HS-27A (cell line): ENCODE results near the gene TLK2.

ENCODE experiments used
- DNase-seq: peaks from one replicate; pipeline ENCODE4 v3.0.0-alpha.2; 2012; ENCODE audit warnings: low read depth, missing footprints

The TLK2 gene

GRCh38 chr17:62628831-62629555 lies 150.4 kb downstream of the TLK2 start:
- no peak for DNase-seq

GRCh38 chr17:62629556-62630364 lies 151.1 kb downstream of the TLK2 start:
- DNase-seq = no peak

- no peak for DNase-seq
Observed at GRCh38 chr17:62630365-62631085, 151.9 kb downstream of the TLK2 start.

GRCh38 chr17:62631086-62631935 lies 152.7 kb downstream of the TLK2 start:
- DNase-seq = no peak

- DNase-seq = no peak
Observed at GRCh38 chr17:62631936-62632924, 153.6 kb downstream of the TLK2 start.

GRCh38 chr17:62637809-62638208 lies 159.2 kb downstream of the TLK2 start:
- DNase-seq = no peak

- DNase-seq = no peak
Observed at GRCh38 chr17:62641153-62641552, 162.5 kb downstream of the TLK2 start.

GRCh38 chr17:62641951-62642350 lies 163.3 kb downstream of the TLK2 start:
- DNase-seq = no peak

GRCh38 chr17:62643496-62643895 lies 164.9 kb downstream of the TLK2 start:
- no peak for DNase-seq

- DNase-seq = no peak
Observed at GRCh38 chr17:62644487-62645173, 166.0 kb downstream of the TLK2 start.

GRCh38 chr17:62648251-62648955 lies 169.8 kb downstream of the TLK2 start:
- DNase-seq = no peak

GRCh38 chr17:62648956-62649294 lies 170.3 kb downstream of the TLK2 start:
- DNase-seq = no peak

GRCh38 chr17:62649570-62649969 lies 170.9 kb downstream of the TLK2 start:
- no peak for DNase-seq

GRCh38 chr17:62650587-62650986 lies 172.0 kb downstream of the TLK2 start:
- DNase-seq = no peak

- no peak for DNase-seq
Observed at GRCh38 chr17:62652251-62653001, 173.8 kb downstream of the TLK2 start.

- no peak for DNase-seq
Observed at GRCh38 chr17:62653002-62653825, 174.6 kb downstream of the TLK2 start.

- no peak for DNase-seq
Observed at GRCh38 chr17:62653826-62654761, 175.5 kb downstream of the TLK2 start.
